WTC11 (cell line): ENCODE data around the gene ZNF605. TPM values are rescaled to one million over a fixed set of nuclear protein-coding genes. Genes with fewer than 3 reads are reported as not detected.
A peak's percentile ranks its signal among the peaks of the same experiment; 100 is the strongest.

Experiments
- ATAC-seq: fragments of 200-7000 bp; cut with Tn5 transposase; 2 replicates; pipeline ENCODE4 v1.10.0; 2021; ENCODE audit warnings: mild to moderate bottlenecking, moderate library complexity
- CTCF ChIA-PET: fragments of 300-600 bp; sonication (Branson Sonifier 250); formaldehyde crosslinking; loops from one replicate; lab custom pipeline; 2021; ENCODE audit warnings: antibody characterized with exemption; lab: Charles Lee
- POLR2A ChIA-PET: fragments of 350-600 bp; sonication (Branson Sonifier 250); formaldehyde crosslinking; loops from one replicate; lab custom pipeline; 2021; ENCODE audit warnings: antibody characterized with exemption; lab: Charles Lee
- DNase-seq: peaks from one replicate; pipeline ENCODE4 v3.0.0; 2021; ENCODE audit warnings: low spot score
- H3K27ac Mint-ChIP-seq: 2 replicates; pipeline ENCODE4 v1.8.0; 2021; ENCODE audit warnings: mixed read lengths
- H3K27me3 Mint-ChIP-seq: 2 replicates; pipeline ENCODE4 v1.8.0; 2021; ENCODE audit warnings: low read depth, mild to moderate bottlenecking, moderate library complexity, mixed read lengths
- H3K36me3 Mint-ChIP-seq: 2 replicates; pipeline ENCODE4 v1.8.0; 2021; ENCODE audit warnings: mixed read lengths
- H3K4me1 Mint-ChIP-seq: 2 replicates; pipeline ENCODE4 v1.8.0; 2022; ENCODE audit warnings: mixed read lengths
- H3K4me3 Mint-ChIP-seq: 2 replicates; pipeline ENCODE4 v1.8.0; 2021; ENCODE audit warnings: mild to moderate bottlenecking, moderate library complexity, mixed read lengths
- H3K9me3 Mint-ChIP-seq: 2 replicates; pipeline ENCODE4 v1.8.0; 2021; ENCODE audit warnings: mixed read lengths
- AFF4 ChIP-seq: sonication (generic); formaldehyde crosslinking; IDR thresholded peaks from 2 replicates; pipeline ENCODE4 v1.8.1; 2023; ENCODE audit warnings: mild to moderate bottlenecking, missing genetic modification reagents, borderline replicate concordance
- ELF4 ChIP-seq: sonication (generic); formaldehyde crosslinking; IDR thresholded peaks from 2 replicates; pipeline ENCODE4 v1.8.1; 2022; ENCODE audit warnings: low read depth, mild to moderate bottlenecking, moderate library complexity, missing genetic modification reagents
- JAZF1 ChIP-seq: fragments of 250-450 bp; sonication (Bioruptor Pico); IDR thresholded peaks from 2 replicates; pipeline ENCODE4 v1.9.0; 2021; ENCODE audit warnings: moderate library complexity, mild to moderate bottlenecking, inconsistent platforms
- KAT7 ChIP-seq: sonication (generic); formaldehyde crosslinking; IDR thresholded peaks from 2 replicates; pipeline ENCODE4 v1.8.1; 2023; ENCODE audit warnings: missing genetic modification reagents, mild to moderate bottlenecking, borderline replicate concordance
- MAX ChIP-seq: sonication (generic); formaldehyde crosslinking; IDR thresholded peaks from 2 replicates; pipeline ENCODE4 v1.8.0; 2022; ENCODE audit warnings: mild to moderate bottlenecking, missing genetic modification reagents
- MXD4 ChIP-seq: fragments of 250-450 bp; sonication (Bioruptor Pico); IDR thresholded peaks from 2 replicates; pipeline ENCODE4 v1.8.0; 2021; ENCODE audit warnings: mild to moderate bottlenecking, moderate library complexity, borderline replicate concordance
- NFYB ChIP-seq: sonication (generic); formaldehyde crosslinking; conservative IDR thresholded peaks from 2 replicates; pipeline ENCODE4 v1.8.0; 2022; ENCODE audit warnings: low read depth, missing genetic modification reagents
- ZNF138 ChIP-seq: sonication (generic); formaldehyde crosslinking; conservative IDR thresholded peaks from 2 replicates; pipeline ENCODE4 v1.8.1; 2022; ENCODE audit warnings: mild to moderate bottlenecking, moderate library complexity, missing genetic modification reagents
- ZNF317 ChIP-seq: sonication (generic); formaldehyde crosslinking; IDR thresholded peaks from 2 replicates; pipeline ENCODE4 v1.8.1; 2023; ENCODE audit warnings: low read depth, mild to moderate bottlenecking, moderate library complexity, missing genetic modification reagents, borderline replicate concordance
- ZSCAN18 ChIP-seq: fragments of 250-450 bp; sonication (Bioruptor Pico); IDR thresholded peaks from 2 replicates; pipeline ENCODE4 v2.1.2; 2022; ENCODE audit warnings: mild to moderate bottlenecking, moderate library complexity
- total RNA-seq: library from RNA; stranded (reverse); gene quantifications from 3 replicates; pipeline ENCODE4 v1.2.3, GENCODE V29; 2021
- TF ChIP-seq, protein P1 (sequence below): sonication (generic); formaldehyde crosslinking; IDR thresholded peaks from 2 replicates; pipeline ENCODE4 v1.8.1; 2022; ENCODE audit warnings: mild to moderate bottlenecking, missing genetic modification reagents, moderate library complexity, borderline replicate concordance
- TF ChIP-seq, protein P2 (sequence below): sonication (generic); formaldehyde crosslinking; IDR thresholded peaks from 2 replicates; pipeline ENCODE4 v1.8.1; 2023; ENCODE audit warnings: mild to moderate bottlenecking, missing genetic modification reagents
- TF ChIP-seq, protein P3 (sequence below): sonication (generic); formaldehyde crosslinking; conservative IDR thresholded peaks from 2 replicates; pipeline ENCODE4 v1.8.1; 2022; ENCODE audit warnings: mild to moderate bottlenecking, missing genetic modification reagents
- TF ChIP-seq, protein P4 (sequence below): fragments of 200-600 bp; IDR thresholded peaks from 2 replicates; pipeline ENCODE4 v1.8.0; 2022; ENCODE audit warnings: antibody characterized with exemption
- TF ChIP-seq, protein P5 (sequence below): sonication (generic); formaldehyde crosslinking; IDR thresholded peaks from 2 replicates; pipeline ENCODE4 v1.8.1; 2022; ENCODE audit warnings: low read depth, mild to moderate bottlenecking, moderate library complexity, missing genetic modification reagents, borderline replicate concordance

Gene ZNF605
- total RNA-seq, 1 experiment from 2014 or later, result 21.1 TPM

GRCh38 chr12:132924356-132924755, 31.8 kb downstream of the ZNF605 start (continued):
- no peak for TF ChIP-seq AFF4 (CRISPR knock-in tag)
- TF ChIP-seq, protein P1, sequence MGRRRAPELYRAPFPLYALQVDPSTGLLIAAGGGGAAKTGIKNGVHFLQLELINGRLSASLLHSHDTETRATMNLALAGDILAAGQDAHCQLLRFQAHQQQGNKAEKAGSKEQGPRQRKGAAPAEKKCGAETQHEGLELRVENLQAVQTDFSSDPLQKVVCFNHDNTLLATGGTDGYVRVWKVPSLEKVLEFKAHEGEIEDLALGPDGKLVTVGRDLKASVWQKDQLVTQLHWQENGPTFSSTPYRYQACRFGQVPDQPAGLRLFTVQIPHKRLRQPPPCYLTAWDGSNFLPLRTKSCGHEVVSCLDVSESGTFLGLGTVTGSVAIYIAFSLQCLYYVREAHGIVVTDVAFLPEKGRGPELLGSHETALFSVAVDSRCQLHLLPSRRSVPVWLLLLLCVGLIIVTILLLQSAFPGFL (CRISPR knock-in tag), result no peak
- no peak for TF ChIP-seq MXD4 (CRISPR knock-in tag)
- TF ChIP-seq ZNF138, result no peak
- TF ChIP-seq, protein P2, sequence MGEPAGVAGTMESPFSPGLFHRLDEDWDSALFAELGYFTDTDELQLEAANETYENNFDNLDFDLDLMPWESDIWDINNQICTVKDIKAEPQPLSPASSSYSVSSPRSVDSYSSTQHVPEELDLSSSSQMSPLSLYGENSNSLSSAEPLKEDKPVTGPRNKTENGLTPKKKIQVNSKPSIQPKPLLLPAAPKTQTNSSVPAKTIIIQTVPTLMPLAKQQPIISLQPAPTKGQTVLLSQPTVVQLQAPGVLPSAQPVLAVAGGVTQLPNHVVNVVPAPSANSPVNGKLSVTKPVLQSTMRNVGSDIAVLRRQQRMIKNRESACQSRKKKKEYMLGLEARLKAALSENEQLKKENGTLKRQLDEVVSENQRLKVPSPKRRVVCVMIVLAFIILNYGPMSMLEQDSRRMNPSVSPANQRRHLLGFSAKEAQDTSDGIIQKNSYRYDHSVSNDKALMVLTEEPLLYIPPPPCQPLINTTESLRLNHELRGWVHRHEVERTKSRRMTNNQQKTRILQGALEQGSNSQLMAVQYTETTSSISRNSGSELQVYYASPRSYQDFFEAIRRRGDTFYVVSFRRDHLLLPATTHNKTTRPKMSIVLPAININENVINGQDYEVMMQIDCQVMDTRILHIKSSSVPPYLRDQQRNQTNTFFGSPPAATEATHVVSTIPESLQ (CRISPR knock-in tag), result no peak
- TF ChIP-seq MAX (CRISPR knock-in tag), result no peak

DNA sequence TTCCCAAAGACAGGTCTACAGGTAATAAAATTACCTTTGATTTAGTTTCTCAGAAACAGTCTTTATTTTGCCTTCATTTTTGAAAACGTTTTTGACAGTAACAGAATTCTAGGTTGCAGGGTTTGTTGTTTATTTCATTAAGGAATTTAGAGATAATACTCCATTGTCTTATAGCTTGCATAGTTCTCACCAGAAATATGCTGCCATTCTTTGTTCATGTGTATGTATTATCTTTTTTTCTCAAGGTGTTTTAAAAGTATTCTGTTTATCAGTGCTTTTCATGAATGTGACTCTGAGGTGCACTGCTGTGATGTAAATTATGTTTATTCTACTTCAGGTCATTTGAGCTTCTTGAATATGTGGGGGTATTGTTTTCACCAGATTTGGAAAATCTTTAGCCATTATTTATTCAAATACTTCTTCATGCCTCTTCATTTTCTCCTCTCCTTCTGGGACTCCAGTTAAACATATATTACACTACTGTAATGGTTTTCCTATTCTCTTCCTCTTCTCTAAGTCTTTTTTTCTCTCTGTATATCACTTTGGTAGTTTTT, 32.7 kb downstream of the ZNF605 start:
- Mint-ChIP-seq H3K27me3 (peaks cover 20% of the 10 kb centered on the region), H3K27ac (no peak overlapping the region)
- TF ChIP-seq, protein P3, sequence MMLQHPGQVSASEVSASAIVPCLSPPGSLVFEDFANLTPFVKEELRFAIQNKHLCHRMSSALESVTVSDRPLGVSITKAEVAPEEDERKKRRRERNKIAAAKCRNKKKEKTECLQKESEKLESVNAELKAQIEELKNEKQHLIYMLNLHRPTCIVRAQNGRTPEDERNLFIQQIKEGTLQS, result no peak
- no peak for TF ChIP-seq NFYB (CRISPR knock-in tag)
- peak; percentile 57; the same call in 1 of the 2 replicates for TF ChIP-seq ZNF317
- TF ChIP-seq ZSCAN18 (CRISPR knock-in tag), result no peak
- TF ChIP-seq KAT7 (CRISPR knock-in tag), result no peak
- TF ChIP-seq, all 79 proteins: peak for 1
- peaks cover 76% of the 10 kb centered on the region for H3K9me3 Mint-ChIP-seq
- ATAC-seq (no peak), DNase-seq (no peak)
- CTCF ChIA-PET, result no interaction called here
- H3K4me1 Mint-ChIP-seq, result no peaks in the 10 kb centered on the region
- POLR2A ChIA-PET, result no interaction called here
- peaks cover 75% of the 10 kb centered on the region for H3K36me3 Mint-ChIP-seq
- no peak overlapping the region for H3K4me3 Mint-ChIP-seq

- no peak overlapping the region for H3K4me3 Mint-ChIP-seq
- no peak overlapping the region for H3K27ac Mint-ChIP-seq
- H3K4me1 Mint-ChIP-seq, result no peaks in the 10 kb centered on the region
- ChIA-PET CTCF (interaction anchor here (1.0 to 1.3 kb wide), 2 partner anchors 14 to 103 kb away, joined by 3 read pairs; no protein-coding TSS in a partner anchor), POLR2A (no interaction called here)
- H3K9me3 Mint-ChIP-seq, result peaks cover 77% of the 10 kb centered on the region
- no peak for DNase-seq
- peaks cover 74% of the 10 kb centered on the region for H3K36me3 Mint-ChIP-seq
- peaks cover 20% of the 10 kb centered on the region for H3K27me3 Mint-ChIP-seq
- ATAC-seq, result no peak
- TF ChIP-seq ELF4 (CRISPR knock-in tag), result no peak
- TF ChIP-seq AFF4 (CRISPR knock-in tag), result no peak
- no peak for TF ChIP-seq JAZF1
- TF ChIP-seq, protein P4, sequence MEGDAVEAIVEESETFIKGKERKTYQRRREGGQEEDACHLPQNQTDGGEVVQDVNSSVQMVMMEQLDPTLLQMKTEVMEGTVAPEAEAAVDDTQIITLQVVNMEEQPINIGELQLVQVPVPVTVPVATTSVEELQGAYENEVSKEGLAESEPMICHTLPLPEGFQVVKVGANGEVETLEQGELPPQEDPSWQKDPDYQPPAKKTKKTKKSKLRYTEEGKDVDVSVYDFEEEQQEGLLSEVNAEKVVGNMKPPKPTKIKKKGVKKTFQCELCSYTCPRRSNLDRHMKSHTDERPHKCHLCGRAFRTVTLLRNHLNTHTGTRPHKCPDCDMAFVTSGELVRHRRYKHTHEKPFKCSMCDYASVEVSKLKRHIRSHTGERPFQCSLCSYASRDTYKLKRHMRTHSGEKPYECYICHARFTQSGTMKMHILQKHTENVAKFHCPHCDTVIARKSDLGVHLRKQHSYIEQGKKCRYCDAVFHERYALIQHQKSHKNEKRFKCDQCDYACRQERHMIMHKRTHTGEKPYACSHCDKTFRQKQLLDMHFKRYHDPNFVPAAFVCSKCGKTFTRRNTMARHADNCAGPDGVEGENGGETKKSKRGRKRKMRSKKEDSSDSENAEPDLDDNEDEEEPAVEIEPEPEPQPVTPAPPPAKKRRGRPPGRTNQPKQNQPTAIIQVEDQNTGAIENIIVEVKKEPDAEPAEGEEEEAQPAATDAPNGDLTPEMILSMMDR, result no peak
- TF ChIP-seq, protein P5, sequence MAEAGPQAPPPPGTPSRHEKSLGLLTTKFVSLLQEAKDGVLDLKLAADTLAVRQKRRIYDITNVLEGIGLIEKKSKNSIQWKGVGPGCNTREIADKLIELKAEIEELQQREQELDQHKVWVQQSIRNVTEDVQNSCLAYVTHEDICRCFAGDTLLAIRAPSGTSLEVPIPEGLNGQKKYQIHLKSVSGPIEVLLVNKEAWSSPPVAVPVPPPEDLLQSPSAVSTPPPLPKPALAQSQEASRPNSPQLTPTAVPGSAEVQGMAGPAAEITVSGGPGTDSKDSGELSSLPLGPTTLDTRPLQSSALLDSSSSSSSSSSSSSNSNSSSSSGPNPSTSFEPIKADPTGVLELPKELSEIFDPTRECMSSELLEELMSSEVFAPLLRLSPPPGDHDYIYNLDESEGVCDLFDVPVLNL, result no peak
These were observed 33.4 kb downstream of the ZNF605 start for GRCh38 chr12:132922676-132923075.
